Measurements from ENCODE around the gene TBATA.

TBATA gene

GRCh38 chr10:70785190-70785589, at the start of gene TBATA:
TBATA (minus strand) TSS chr10:70785377; CDS start chr10:70783379, 1,998 bp downstream.
- DNase-seq (ENCODE audit: low read depth, low spot score): no peak

- no peak for DNase-seq (ENCODE audit: low read depth, low spot score)
Measured at GRCh38 chr10:70834441-70835151, 49.4 kb upstream of the TBATA start.

GRCh38 chr10:70834021-70834420, 48.8 kb upstream of the TBATA start:
- no peak for DNase-seq (ENCODE audit: low read depth, low spot score)

- DNase-seq (ENCODE audit: low read depth, low spot score): no peak
Measured at GRCh38 chr10:70833601-70834000, 48.4 kb upstream of the TBATA start.

- DNase-seq (ENCODE audit: low read depth, low spot score): peak; percentile 25
Measured at GRCh38 chr10:70832852-70833528, 47.8 kb upstream of the TBATA start.

- no peak for DNase-seq (ENCODE audit: low read depth, low spot score)
Measured at GRCh38 chr10:70832221-70832620, 47.0 kb upstream of the TBATA start.

- no peak for DNase-seq (ENCODE audit: low read depth, low spot score)
Measured at GRCh38 chr10:70830164-70830563, 45.0 kb upstream of the TBATA start.

GRCh38 chr10:70829543-70829942, 44.4 kb upstream of the TBATA start:
- no peak for DNase-seq (ENCODE audit: low read depth, low spot score)

- DNase-seq (ENCODE audit: low read depth, low spot score): no peak
Measured at GRCh38 chr10:70828923-70829322, 43.7 kb upstream of the TBATA start.

- DNase-seq (ENCODE audit: low read depth, low spot score): no peak
Measured at GRCh38 chr10:70827086-70827757, 42.0 kb upstream of the TBATA start.

- no peak for DNase-seq (ENCODE audit: low read depth, low spot score)
Measured at GRCh38 chr10:70822076-70822820, 37.1 kb upstream of the TBATA start.

GRCh38 chr10:70820976-70821750, 36.0 kb upstream of the TBATA start:
- no peak for DNase-seq (ENCODE audit: low read depth, low spot score)

- DNase-seq (ENCODE audit: low read depth, low spot score): peak; percentile 50
Measured at GRCh38 chr10:70816220-70816894, 31.2 kb upstream of the TBATA start.

GRCh38 chr10:70815504-70816219, 30.5 kb upstream of the TBATA start, which contains the start of gene SGPL1:
SGPL1 (plus strand) TSS chr10:70815948; CDS start chr10:70816854, 906 bp downstream.
- peak; percentile 27 for DNase-seq (ENCODE audit: low read depth, low spot score)

- no peak for DNase-seq (ENCODE audit: low read depth, low spot score)
Measured at GRCh38 chr10:70814126-70814525, 28.9 kb upstream of the TBATA start.

- no peak for DNase-seq (ENCODE audit: low read depth, low spot score)
Measured at GRCh38 chr10:70812814-70813213, 27.6 kb upstream of the TBATA start.

GRCh38 chr10:70811881-70812280, 26.7 kb upstream of the TBATA start:
- DNase-seq (ENCODE audit: low read depth, low spot score): no peak

- DNase-seq (ENCODE audit: low read depth, low spot score): no peak
Measured at GRCh38 chr10:70810967-70811366, 25.8 kb upstream of the TBATA start.

GRCh38 chr10:70809726-70810125, 24.5 kb upstream of the TBATA start:
- no peak for DNase-seq (ENCODE audit: low read depth, low spot score)

All from brain pericyte (primary cell).